ENCODE measurements around the gene FXYD1. TPM values are rescaled to one million over a fixed set of nuclear protein-coding genes. Genes with fewer than 3 reads are reported as not detected.

The FXYD1 gene
- total RNA-seq, 1 experiment from 2014 or later, result not detected

DNA sequence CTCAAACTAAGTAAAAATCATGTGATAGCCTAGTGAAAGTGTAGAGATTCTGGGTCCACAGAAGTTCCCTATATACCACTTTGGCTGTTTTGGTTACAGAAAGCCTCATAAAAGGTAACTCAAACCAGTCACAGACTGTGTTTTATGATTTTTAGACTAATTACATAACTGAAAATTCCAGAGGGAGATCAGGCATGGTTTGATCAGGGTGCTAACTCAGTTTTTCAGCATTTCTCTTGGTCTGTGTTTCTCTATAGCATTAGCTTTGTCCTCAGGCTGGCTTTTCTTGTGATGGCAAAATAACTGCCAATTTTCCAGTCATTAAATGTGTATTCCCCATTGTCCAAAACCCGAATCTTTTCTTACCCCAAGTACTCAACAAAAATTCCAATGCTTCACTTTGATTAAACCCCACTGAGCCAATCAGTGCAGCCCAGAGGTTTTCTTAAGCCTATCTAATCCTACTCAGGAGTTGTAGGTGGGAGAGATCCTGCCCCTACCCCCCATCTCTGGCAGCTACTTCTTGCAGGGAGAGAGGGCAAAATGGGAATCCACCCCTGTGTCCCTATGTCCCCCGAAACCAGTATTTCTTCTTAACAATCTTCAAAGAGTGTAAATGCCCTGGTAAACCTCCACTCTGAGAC lies 31.6 kb upstream of the FXYD1 start:
- DNase-seq (ENCODE audit: extremely low read depth, low read depth), result no peak

DNA sequence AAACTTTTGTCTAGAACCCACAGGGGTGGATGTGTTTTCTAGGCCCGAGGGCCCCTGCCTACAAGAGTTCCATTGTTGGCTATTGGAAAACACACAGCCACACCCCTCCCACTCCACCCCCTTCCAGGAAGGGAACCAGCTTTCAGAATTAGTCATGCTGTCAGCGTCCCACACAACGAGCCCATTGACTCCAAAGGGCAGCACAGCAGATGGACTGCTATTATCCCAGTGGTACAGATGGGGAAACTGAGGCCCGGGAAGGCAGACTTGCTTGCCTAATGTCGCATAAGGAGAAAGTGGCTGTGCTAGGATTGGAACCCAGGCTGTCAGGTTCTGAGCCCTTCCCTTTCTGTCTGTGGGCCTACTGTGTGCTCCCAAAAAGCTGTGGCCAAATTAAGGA lies 31.1 kb upstream of the FXYD1 start:
- DNase-seq (ENCODE audit: extremely low read depth, low read depth), result peak; percentile 40

DNA sequence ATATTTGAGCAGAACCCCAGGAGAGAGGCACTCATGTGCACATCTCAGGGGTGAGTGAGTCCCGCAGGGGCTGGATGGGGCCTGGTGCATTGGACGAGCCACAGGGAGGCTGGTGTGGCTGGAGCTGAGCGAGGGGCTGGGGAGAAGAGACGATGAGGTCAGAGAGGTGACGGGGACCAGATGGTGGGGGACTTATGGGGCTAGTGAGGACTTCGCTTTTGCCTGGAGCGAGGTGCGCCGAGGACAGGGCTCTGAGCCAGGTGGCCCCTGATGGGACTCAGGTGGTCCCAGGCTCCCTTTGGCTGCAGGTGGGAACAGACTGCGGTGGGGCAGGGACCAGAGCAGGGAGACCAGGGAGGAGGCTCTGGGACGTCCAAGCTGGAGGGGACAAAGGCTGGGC lies 29.9 kb upstream of the FXYD1 start:
- no peak for DNase-seq (ENCODE audit: extremely low read depth, low read depth)

GRCh38 chr19:35109395-35110112 lies 29.1 kb upstream of the FXYD1 start:
- peak; percentile 36 for DNase-seq (ENCODE audit: extremely low read depth, low read depth)

DNA sequence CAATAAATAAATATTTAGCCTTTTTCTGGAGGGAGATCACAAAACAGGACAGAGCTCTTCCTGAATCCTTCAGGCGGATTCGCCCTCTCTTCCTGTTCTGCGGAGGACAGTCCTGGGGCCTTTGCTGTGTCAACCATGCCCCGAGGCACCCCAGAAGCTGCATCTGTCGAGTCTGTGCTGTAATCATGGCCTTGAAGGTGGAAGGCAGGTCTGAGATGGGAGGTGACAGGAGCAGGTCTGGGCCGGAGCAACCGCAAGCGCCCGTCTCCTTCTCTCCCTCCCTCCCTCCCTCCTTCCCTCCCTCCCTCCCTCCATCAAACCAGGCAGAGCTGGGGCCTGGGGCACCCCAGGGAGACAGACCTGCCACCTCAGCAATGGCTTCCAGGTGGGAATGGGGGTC lies 27.6 kb upstream of the FXYD1 start:
- no peak for DNase-seq (ENCODE audit: extremely low read depth, low read depth)

- DNase-seq (ENCODE audit: extremely low read depth, low read depth), result no peak
Observed at GRCh38 chr19:35112995-35113688, 25.5 kb upstream of the FXYD1 start.

GRCh38 chr19:35114353-35115176 lies 24.1 kb upstream of the FXYD1 start:
- no peak for DNase-seq (ENCODE audit: extremely low read depth, low read depth)

GRCh38 chr19:35115177-35115951 lies 23.3 kb upstream of the FXYD1 start, which contains the start of gene FXYD3:
Gene FXYD3, plus strand, starts transcription at chr19:35115823. Its CDS starts 3,554 bp downstream, at chr19:35119377.
- no peak for DNase-seq (ENCODE audit: extremely low read depth, low read depth)

DNA sequence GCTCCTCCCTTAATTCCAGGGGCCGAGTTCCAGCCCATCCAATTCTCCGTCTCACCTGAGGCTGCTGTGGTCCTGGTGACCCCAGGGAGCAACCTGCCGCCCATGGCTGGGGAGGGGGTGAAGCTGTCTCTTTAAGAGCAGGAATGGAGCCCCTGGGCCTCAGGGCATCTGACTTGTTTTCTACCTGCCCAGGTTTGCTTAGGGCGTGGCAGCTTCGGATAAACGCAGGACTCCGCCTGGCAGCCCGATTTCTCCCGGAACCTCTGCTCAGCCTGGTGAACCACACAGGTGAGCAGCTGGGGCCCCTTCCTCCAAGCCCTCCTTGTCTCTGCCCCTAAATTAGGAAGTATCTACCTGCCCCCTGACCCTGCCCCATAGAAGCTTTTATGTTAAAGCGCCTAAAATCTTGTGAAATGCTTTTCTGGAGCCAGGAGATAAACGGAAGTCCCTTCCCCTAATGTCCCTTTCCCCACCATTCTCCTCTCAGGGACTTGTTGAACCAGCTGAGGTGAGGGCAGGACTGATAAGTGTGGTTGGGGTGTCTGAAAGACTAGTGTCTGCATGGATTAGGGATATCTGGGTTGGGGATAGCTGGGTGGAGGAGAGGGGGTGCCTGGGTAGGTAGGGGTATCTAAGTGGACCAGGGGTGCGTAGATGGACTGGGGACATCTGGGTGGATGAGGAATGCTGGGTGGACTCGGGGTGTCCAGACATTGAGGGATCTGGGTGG lies 22.4 kb upstream of the FXYD1 start:
- DNase-seq (ENCODE audit: extremely low read depth, low read depth), result no peak

- no peak for DNase-seq (ENCODE audit: extremely low read depth, low read depth)
Observed at GRCh38 chr19:35117116-35117515, 21.5 kb upstream of the FXYD1 start.

DNA sequence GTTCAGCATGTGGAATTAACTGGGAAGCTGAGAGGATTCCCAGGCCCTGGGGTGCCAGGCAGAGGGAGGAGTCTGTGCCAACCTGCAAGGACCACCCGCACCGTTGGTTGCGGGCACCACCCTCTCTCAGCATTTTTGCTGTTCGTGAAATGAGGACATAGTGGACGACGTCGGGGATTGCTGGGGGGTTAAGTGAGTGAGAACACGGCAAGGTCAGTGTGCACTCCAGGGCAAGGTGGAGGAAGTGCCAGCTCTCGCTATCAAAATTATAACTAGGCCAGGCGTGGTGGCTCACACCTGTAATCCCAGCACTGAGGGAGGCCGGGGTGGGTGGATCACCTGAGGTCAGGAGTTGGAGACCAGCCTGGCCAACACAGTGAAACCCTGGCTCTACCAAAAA lies 20.8 kb upstream of the FXYD1 start:
- DNase-seq (ENCODE audit: extremely low read depth, low read depth), result no peak

GRCh38 chr19:35118268-35119020 lies 20.2 kb upstream of the FXYD1 start:
- DNase-seq (ENCODE audit: extremely low read depth, low read depth), result no peak

- DNase-seq (ENCODE audit: extremely low read depth, low read depth), result no peak
Observed at GRCh38 chr19:35119091-35119490, 19.5 kb upstream of the FXYD1 start.

GRCh38 chr19:35119578-35120155 lies 19.0 kb upstream of the FXYD1 start:
- no peak for DNase-seq (ENCODE audit: extremely low read depth, low read depth)

GRCh38 chr19:35120492-35120891 lies 18.1 kb upstream of the FXYD1 start:
- no peak for DNase-seq (ENCODE audit: extremely low read depth, low read depth)

DNA sequence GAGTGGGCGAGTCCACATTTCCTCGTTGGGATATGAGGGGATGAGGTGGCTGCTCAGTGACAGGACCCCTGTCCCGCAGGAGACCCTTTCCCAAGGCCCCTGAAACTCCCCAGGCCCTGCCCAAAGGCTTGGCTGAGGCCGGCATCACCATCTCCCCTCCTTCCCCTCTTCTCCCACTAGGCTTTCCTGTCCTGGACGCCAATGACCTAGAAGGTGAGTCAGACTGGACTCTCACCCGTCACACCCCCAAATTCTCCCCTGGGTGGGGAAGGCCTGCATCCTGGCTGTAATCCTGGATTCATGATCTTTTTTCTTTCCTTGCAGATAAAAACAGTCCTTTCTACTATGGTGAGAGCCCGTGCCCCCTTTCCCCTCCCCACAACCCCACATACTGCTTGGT lies 17.7 kb upstream of the FXYD1 start:
- no peak for DNase-seq (ENCODE audit: extremely low read depth, low read depth)

DNA sequence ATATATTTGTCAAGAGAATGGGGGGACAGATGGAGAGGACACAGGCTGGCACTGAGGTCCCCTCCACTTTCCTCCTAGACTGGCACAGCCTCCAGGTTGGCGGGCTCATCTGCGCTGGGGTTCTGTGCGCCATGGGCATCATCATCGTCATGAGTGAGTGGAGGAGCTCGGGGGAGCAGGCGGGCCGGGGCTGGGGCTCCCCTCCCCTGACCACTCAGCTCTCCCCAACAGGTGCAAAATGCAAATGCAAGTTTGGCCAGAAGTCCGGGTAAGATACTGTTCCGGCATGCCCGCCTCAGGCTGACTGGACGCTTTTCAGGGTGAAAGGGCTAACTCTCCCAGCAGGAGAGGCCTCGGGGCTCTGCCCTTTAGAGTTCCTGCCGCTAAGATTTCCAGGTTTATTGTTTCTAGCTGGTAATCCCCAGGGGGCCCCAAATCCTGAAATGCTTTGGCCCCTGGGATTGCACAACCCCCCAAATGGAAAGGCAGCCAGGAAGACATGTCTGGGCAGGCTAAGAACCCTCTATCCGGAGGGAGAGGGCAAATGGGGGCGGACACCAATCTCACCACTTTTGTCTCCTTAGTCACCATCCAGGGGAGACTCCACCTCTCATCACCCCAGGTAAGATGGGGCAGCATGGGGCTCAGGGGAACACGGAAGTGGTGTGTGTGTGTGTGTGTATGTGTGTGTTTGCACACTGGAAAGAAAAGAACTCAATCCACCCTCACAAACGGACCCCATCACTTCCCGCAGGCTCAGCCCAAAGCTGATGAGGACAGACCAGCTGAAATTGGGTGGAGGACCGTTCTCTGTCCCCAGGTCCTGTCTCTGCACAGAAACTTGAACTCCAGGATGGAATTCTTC lies 15.7 kb upstream of the FXYD1 start:
- DNase-seq (ENCODE audit: extremely low read depth, low read depth), result no peak

Data from NCI-H460 (cell line).